ENCODE data around the gene SMLR1.
A peak's percentile ranks its signal among the peaks of the same experiment; 100 is the strongest.

The SMLR1 gene

DNA sequence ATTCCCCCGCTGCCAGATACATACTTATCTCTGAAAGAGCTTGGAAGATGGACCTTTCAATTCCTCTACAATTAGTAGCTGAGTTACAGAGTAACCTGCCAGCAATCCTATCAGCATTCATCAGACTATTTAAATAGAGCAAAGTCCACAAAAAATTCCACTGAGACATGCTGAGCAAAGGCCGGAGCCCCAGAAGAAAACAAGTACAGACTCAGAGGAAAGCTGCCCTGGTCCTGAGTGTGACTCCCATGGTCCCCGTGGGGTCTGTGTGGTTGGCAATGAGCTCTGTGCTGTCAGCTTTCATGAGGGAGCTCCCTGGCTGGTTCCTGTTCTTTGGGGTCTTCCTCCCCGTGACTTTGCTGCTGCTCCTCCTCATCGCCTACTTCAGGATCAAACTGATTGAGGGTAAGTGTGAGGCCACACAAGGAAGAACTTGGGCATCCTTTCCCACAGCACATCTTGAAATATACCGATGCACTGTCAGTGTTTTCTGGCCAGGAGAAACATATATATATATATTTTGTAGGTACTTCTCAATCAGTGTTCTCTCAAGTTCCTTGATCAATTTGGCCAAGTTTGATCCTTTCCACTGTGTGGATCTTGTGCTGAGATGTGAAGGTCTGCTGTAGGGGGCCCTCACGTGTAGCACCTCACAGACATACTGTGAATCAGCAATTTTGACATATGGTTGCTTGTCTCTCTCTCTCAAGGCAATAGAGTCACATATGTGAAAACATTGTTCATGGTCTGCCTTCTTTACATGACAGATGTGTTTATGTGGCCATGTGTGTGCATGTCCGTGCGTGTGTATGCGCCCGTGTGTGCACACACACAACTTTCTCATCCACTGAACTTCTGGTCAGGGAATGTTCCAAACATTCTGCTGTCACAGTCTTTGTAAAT is at the start of gene SMLR1:
Gene SMLR1, plus strand, starts transcription at position 160 of the 903 bp plus-strand sequence. Its CDS starts 8 bp downstream, at position 168.
- no peak within 1 kb of the TSS for H3K4me3 ChIP-seq (ENCODE audit: low read depth in 1 of 2, low read length in 2 of 2)
- no peaks in the 10 kb centered on the region for H3K36me3 ChIP-seq (ENCODE audit: control insufficient read depth in 1 of 2, insufficient read depth in 2 of 2, low read length in 2 of 2)
- no peak within 1 kb of the TSS for H3K27ac ChIP-seq (ENCODE audit: low read length)
- H3K4me1 ChIP-seq (ENCODE audit: control insufficient read depth in 1 of 2, insufficient read depth in 2 of 2, low read length in 2 of 2) = no peaks in the 10 kb centered on the region
- no peaks in the 10 kb centered on the region for H3K27me3 ChIP-seq (ENCODE audit: low read depth, low read length)
- H3K9me3 ChIP-seq (ENCODE audit: control insufficient read depth in 1 of 2, low read length in 2 of 2) = no peaks in the 10 kb centered on the region

DNA sequence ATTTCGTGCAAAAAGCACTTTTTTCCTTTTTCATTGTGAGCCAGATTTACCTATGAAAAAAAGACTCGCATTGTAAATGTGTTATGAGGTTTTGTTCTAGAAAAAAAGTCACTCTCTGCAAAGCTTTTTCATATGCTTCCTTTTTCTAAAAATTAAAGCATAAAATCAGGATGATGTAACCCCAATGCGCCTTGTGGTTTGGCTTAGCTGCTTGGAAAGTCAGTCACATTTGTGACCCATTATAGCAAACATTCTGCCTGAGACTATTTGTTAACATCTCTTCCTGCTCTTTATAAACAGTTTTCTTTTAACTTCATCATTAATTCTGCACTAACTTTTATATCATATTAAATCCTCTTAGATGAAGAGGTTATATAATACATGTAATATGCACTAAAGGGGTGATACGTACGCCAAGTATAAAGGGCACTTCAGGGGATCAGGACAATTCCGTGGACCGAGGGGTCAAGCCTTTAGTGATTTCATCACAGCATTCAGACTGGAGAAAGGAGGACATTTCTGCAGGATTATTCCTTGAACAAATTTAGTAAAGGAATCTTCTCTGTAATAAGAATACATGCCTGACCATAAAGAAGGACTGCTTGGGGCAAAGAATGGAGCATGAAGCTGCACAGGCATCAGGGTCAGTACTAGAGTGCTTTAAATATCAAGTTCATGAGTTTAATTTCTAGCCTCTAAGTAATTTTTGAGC is 48.1 kb upstream of the SMLR1 start:
- Histone ChIP-seq H3K4me3 (ENCODE audit: low read depth in 1 of 2, low read length in 2 of 2) (peak overlapping the region in 1 of 2 donors; percentile 19), H3K27ac (ENCODE audit: low read length) (no peak overlapping the region), H3K4me1 (ENCODE audit: control insufficient read depth in 1 of 2, insufficient read depth in 2 of 2, low read length in 2 of 2) (peaks cover 7 to 12% of the 10 kb centered on the region in 2 donors), H3K36me3 (ENCODE audit: control insufficient read depth in 1 of 2, insufficient read depth in 2 of 2, low read length in 2 of 2) (no peaks in the 10 kb centered on the region), H3K9me3 (ENCODE audit: control insufficient read depth in 1 of 2, low read length in 2 of 2) (no peaks in the 10 kb centered on the region), H3K27me3 (ENCODE audit: low read depth, low read length) (no peaks in the 10 kb centered on the region)

DNA sequence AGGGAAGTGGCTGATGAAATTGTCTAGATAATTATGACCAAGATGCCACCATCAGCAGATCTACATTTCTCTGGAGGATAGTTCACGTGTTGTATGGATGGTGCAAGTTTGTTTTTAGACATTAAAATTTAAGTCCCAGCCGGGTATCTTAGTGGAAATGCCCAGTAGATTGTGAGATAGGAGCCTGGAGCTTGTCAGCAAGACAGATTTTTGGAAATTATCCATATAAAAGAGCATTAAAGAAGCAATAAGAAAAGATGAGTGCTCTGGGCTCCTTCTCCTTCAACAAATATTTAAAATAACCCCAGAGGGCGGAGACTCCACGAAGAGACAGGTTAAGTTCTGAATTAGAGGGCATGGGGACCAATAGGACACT is 47.6 kb upstream of the SMLR1 start:
- Histone ChIP-seq H3K4me3 (ENCODE audit: low read depth in 1 of 2, low read length in 2 of 2) (no peak overlapping the region), H3K4me1 (ENCODE audit: control insufficient read depth in 1 of 2, insufficient read depth in 2 of 2, low read length in 2 of 2) (peaks cover 7 to 12% of the 10 kb centered on the region in 2 donors), H3K27me3 (ENCODE audit: low read depth, low read length) (no peaks in the 10 kb centered on the region), H3K36me3 (ENCODE audit: control insufficient read depth in 1 of 2, insufficient read depth in 2 of 2, low read length in 2 of 2) (no peaks in the 10 kb centered on the region), H3K9me3 (ENCODE audit: control insufficient read depth in 1 of 2, low read length in 2 of 2) (no peaks in the 10 kb centered on the region), H3K27ac (ENCODE audit: low read length) (no peak overlapping the region)

DNA sequence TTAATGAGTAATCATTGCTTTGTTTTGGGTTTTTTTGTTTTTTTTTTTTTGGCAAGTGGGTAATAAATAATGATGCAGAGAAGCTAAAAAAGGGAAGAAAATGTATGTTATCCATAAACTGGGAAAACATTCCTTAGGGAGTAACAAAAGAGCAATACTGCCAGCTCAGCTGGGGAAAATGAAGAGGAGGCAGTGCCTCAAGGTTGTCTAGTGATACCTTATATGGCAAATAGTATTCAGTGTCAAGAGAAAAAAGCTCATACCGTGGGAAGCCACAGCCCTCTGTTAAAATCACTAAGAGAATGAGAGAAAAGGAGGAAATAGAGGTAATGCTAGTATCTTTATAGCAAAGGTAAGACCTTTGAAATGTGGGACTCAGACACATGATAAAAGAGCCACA is 47.1 kb upstream of the SMLR1 start:
- Histone ChIP-seq H3K9me3 (ENCODE audit: control insufficient read depth in 1 of 2, low read length in 2 of 2) (no peaks in the 10 kb centered on the region), H3K27me3 (ENCODE audit: low read depth, low read length) (no peaks in the 10 kb centered on the region), H3K4me3 (ENCODE audit: low read depth in 1 of 2, low read length in 2 of 2) (no peak overlapping the region), H3K4me1 (ENCODE audit: control insufficient read depth in 1 of 2, insufficient read depth in 2 of 2, low read length in 2 of 2) (peaks cover 7 to 12% of the 10 kb centered on the region in 2 donors), H3K27ac (ENCODE audit: low read length) (no peak overlapping the region), H3K36me3 (ENCODE audit: control insufficient read depth in 1 of 2, insufficient read depth in 2 of 2, low read length in 2 of 2) (no peaks in the 10 kb centered on the region)

DNA sequence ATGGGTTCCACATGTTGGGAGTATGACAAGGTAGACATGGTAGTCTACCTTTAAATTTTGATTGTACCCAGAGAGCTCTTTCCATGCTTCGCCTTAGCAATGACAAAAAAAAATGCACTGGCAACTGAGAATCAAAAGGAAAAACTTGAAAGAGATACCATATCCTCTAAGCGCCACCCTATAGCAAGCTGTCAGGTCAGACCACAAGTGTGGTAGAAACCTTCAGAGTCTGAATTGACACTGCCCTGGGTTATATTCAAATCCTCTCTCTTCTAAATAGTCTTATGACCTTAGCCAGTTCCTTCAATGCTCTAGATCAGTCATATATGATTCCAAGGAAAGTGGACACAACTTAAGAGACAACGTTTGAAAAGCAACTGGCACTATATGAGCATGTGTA is 45.6 kb upstream of the SMLR1 start:
- no peaks in the 10 kb centered on the region for H3K27me3 ChIP-seq (ENCODE audit: low read depth, low read length)
- H3K9me3 ChIP-seq (ENCODE audit: control insufficient read depth in 1 of 2, low read length in 2 of 2) = no peaks in the 10 kb centered on the region
- H3K36me3 ChIP-seq (ENCODE audit: control insufficient read depth in 1 of 2, insufficient read depth in 2 of 2, low read length in 2 of 2) = no peaks in the 10 kb centered on the region

DNA sequence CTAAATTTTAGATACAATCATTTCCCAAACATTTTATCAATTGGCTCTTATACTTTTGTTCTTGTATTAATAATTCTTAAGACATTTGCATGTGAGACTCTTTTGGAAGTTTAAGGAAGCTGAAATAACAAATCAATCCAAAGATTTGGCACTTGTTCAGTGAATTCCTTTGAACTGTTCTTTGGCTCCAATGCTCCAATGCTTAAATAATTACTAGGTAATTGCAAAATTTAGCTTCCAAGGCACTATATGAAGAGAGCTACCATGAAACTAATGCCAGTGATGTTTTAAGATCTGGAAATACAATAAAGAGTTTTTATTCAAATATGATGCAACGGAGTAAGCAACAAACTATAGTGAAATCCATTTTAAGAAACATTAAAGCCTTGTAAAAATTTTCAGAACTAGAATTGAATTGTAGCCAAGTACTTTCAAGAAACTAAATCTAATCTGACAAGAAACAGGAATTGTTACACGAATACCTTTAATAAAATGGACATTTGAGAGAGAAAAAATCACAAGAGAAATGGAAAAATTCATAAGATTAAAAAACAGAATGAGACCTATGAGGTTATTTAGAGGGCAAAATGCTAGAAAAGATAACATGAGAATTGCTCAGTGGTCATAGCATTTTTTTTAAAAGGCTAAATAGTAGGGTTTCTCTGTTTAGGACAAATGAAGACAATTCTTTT is 43.6 kb upstream of the SMLR1 start:
- H3K27ac ChIP-seq (ENCODE audit: low read length) = no peak overlapping the region
- no peaks in the 10 kb centered on the region for H3K9me3 ChIP-seq (ENCODE audit: control insufficient read depth in 1 of 2, low read length in 2 of 2)
- H3K4me1 ChIP-seq (ENCODE audit: control insufficient read depth in 1 of 2, insufficient read depth in 2 of 2, low read length in 2 of 2) = peaks cover 7 to 12% of the 10 kb centered on the region in 2 donors
- no peaks in the 10 kb centered on the region for H3K36me3 ChIP-seq (ENCODE audit: control insufficient read depth in 1 of 2, insufficient read depth in 2 of 2, low read length in 2 of 2)
- no peak overlapping the region for H3K4me3 ChIP-seq (ENCODE audit: low read depth in 1 of 2, low read length in 2 of 2)
- H3K27me3 ChIP-seq (ENCODE audit: low read depth, low read length) = no peaks in the 10 kb centered on the region

More for the DNA sequence above, 45.6 kb upstream of the SMLR1 start:
- Histone ChIP-seq H3K4me3 (ENCODE audit: low read depth in 1 of 2, low read length in 2 of 2) (no peak overlapping the region), H3K27ac (ENCODE audit: low read length) (no peak overlapping the region), H3K4me1 (ENCODE audit: control insufficient read depth in 1 of 2, insufficient read depth in 2 of 2, low read length in 2 of 2) (peaks cover 7 to 12% of the 10 kb centered on the region in 2 donors)

DNA sequence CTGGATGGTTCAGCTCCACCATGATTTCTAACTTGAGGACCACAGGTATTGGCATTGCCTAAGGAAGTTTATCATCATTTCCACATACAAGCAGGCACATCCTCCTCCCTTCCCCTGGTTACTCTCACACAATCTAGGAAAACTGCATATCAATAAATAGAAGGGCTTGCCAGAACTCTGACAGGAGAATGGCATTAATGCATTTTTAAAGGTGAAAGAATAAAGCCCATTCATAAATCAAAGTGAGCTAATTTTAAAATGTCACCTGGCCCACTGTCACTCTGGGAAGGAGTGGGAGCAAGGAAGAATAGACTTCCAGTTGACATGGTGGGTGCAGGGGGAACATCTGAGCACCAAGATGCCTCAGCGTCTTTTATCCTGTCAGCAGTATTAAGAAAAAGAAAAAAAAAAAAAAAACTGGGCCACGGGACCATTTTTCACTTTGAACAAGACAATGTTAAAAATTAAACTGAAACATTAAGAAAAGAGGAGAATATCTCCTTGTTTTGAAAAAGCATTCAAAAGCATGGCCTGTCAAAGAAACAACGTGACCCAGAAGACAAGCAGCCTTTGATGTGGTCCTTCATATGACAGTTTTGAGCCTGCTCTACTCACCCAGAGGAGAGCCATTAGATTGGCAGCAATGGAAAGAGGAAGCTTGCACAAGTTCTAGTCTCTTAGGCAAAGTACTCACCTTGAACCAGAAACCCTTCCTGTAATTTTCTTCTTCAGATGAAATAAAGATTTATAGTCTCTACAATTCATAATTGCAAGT is 39.3 kb upstream of the SMLR1 start:
- no peaks in the 10 kb centered on the region for H3K27me3 ChIP-seq (ENCODE audit: low read depth, low read length)
- no peaks in the 10 kb centered on the region for H3K9me3 ChIP-seq (ENCODE audit: control insufficient read depth in 1 of 2, low read length in 2 of 2)
- H3K36me3 ChIP-seq (ENCODE audit: control insufficient read depth in 1 of 2, insufficient read depth in 2 of 2, low read length in 2 of 2) = no peaks in the 10 kb centered on the region
- H3K4me3 ChIP-seq (ENCODE audit: low read depth in 1 of 2, low read length in 2 of 2) = no peak overlapping the region
- H3K4me1 ChIP-seq (ENCODE audit: control insufficient read depth in 1 of 2, insufficient read depth in 2 of 2, low read length in 2 of 2) = no peaks in the 10 kb centered on the region
- H3K27ac ChIP-seq (ENCODE audit: low read length) = no peak overlapping the region

DNA sequence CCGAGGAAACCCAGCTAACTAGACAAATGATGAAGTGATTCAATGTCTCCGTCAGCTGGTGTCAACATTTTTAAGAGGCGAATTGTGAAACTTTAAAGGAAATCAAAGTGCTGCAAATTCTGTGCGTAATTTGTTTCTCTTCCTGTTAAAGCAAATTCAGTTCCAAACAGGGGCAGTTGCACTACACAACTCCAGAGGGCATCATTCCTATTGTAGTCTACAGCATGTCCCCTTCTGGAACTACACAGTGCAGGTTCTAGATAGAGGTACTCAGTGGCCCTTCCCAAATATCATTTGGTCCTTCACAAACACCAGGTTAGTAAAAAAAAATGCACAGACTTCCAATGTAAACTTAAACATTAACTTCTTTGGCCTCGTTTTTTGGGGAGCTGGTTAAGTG is 38.3 kb upstream of the SMLR1 start:
- Histone ChIP-seq H3K4me3 (ENCODE audit: low read depth in 1 of 2, low read length in 2 of 2) (no peak overlapping the region), H3K4me1 (ENCODE audit: control insufficient read depth in 1 of 2, insufficient read depth in 2 of 2, low read length in 2 of 2) (no peaks in the 10 kb centered on the region), H3K27ac (ENCODE audit: low read length) (no peak overlapping the region), H3K9me3 (ENCODE audit: control insufficient read depth in 1 of 2, low read length in 2 of 2) (no peaks in the 10 kb centered on the region), H3K36me3 (ENCODE audit: control insufficient read depth in 1 of 2, insufficient read depth in 2 of 2, low read length in 2 of 2) (no peaks in the 10 kb centered on the region), H3K27me3 (ENCODE audit: low read depth, low read length) (no peaks in the 10 kb centered on the region)

DNA sequence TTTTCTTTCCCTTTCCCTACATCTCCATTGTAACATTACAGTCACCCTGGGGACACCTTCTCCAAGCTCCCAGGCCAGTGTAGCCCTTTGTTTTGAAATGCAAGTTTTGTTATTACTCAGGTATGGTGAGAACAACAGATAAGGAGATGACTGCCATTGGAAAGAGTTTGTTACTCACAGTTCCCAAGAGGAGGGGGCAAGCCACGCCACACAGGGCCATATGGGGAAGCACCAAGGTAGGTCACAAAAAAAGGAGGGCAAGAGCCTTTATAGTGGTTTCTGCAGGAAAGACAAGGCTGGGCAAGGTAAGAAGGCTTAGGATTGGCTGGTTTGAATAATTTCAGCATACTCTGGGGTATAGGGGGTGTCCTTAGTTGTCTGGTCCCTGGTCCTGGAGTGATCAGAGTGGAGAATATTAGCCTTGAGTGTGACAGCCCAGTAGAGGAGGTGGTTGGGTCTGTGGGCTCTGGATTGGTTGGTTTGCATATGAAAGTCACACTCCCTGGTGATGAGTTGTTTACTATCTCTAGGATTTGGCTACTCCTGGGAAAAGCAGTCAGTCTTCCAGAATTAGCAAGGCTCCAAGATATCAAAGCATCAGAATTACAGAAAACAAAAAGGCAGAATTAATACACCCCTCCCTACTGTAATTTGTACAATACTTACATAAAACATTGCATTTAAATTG is 33.1 kb upstream of the SMLR1 start:
- Histone ChIP-seq H3K27me3 (ENCODE audit: low read depth, low read length) (no peaks in the 10 kb centered on the region), H3K4me3 (ENCODE audit: low read depth in 1 of 2, low read length in 2 of 2) (no peak overlapping the region), H3K36me3 (ENCODE audit: control insufficient read depth in 1 of 2, insufficient read depth in 2 of 2, low read length in 2 of 2) (no peaks in the 10 kb centered on the region), H3K27ac (ENCODE audit: low read length) (no peak overlapping the region), H3K9me3 (ENCODE audit: control insufficient read depth in 1 of 2, low read length in 2 of 2) (peaks cover 0 to 6% of the 10 kb centered on the region in 2 donors), H3K4me1 (ENCODE audit: control insufficient read depth in 1 of 2, insufficient read depth in 2 of 2, low read length in 2 of 2) (peaks cover 0 to 4% of the 10 kb centered on the region in 2 donors)

DNA sequence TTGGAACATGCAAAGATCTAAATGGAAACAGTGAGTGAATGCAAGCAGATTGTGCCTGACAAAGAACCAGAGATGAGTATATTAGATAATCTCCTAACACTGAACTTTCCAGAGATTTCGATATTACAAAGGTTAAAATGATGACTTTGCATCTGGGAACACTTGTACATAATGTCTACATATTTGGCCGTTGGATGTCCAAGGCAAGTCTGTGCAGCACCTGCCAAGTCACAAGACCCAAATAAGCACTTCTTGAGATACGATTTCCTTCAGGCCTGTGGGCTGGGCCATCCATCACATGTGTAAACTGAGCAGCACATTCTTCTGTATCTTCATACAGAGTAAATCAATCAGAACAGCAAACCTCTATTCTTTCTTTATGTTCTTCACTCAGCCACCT is 32.5 kb upstream of the SMLR1 start:
- Histone ChIP-seq H3K4me3 (ENCODE audit: low read depth in 1 of 2, low read length in 2 of 2) (no peak overlapping the region), H3K9me3 (ENCODE audit: control insufficient read depth in 1 of 2, low read length in 2 of 2) (peaks cover 0 to 6% of the 10 kb centered on the region in 2 donors), H3K4me1 (ENCODE audit: control insufficient read depth in 1 of 2, insufficient read depth in 2 of 2, low read length in 2 of 2) (peaks cover 0 to 4% of the 10 kb centered on the region in 2 donors), H3K36me3 (ENCODE audit: control insufficient read depth in 1 of 2, insufficient read depth in 2 of 2, low read length in 2 of 2) (no peaks in the 10 kb centered on the region), H3K27ac (ENCODE audit: low read length) (no peak overlapping the region), H3K27me3 (ENCODE audit: low read depth, low read length) (no peaks in the 10 kb centered on the region)
